ENCODE results near the gene CHD9. TPM values are rescaled to one million over a fixed set of nuclear protein-coding genes. Genes with fewer than 3 reads are reported as not detected.

CHD9 gene
- total RNA-seq, 4 donors from 2014 or later: 45.2 to 64.0 (median 49.5) TPM

GRCh38 chr16:53082509-53082908, 27.7 kb downstream of the CHD9 start:
- intact Hi-C loops (cut with DNase I): no loop called here
- WGBS: 83% methylated on average over 4 of the region's 4 CpGs
- H3K27ac ChIP-seq (replicated peaks in 1 of 4): peak overlapping the region in 3 of 4 donors; percentile 23 to 63 (median 31)
- no peaks in the 10 kb centered on the region for H3K27me3 ChIP-seq
- DNase-seq (ENCODE audit: extremely low spot score): no peak
- H3K4me1 ChIP-seq: peaks cover 55 to 79% (median 70%) of the 10 kb centered on the region in 4 donors
- H3K4me3 ChIP-seq: no peak overlapping the region
- TF ChIP-seq POLR2A (IDR thresholded peaks at IDR 0.05; ENCODE audit: low read depth) (no peak), CTCF (IDR thresholded peaks at IDR 0.05) (no peak), EP300 (IDR thresholded peaks at IDR 0.05) (no peak), POLR2AphosphoS5 (IDR thresholded peaks at IDR 0.05) (no peak)
- H3K36me3 ChIP-seq: no peaks in the 10 kb centered on the region
- no peaks in the 10 kb centered on the region for H3K9me3 ChIP-seq

- DNase-seq (ENCODE audit: extremely low spot score): no peak
- WGBS: 69% methylated on average over 1 of the region's 1 CpG
- Histone ChIP-seq H3K4me1 (peaks cover 59 to 83% (median 70%) of the 10 kb centered on the region in 4 donors), H3K27ac (replicated peaks in 1 of 4) (no peak overlapping the region), H3K36me3 (no peaks in the 10 kb centered on the region), H3K4me3 (no peak overlapping the region), H3K27me3 (no peaks in the 10 kb centered on the region), H3K9me3 (no peaks in the 10 kb centered on the region)
- TF ChIP-seq POLR2AphosphoS5 (IDR thresholded peaks at IDR 0.05) (no peak), EP300 (IDR thresholded peaks at IDR 0.05) (no peak), POLR2A (IDR thresholded peaks at IDR 0.05; ENCODE audit: low read depth) (no peak), CTCF (IDR thresholded peaks at IDR 0.05) (no peak)
- intact Hi-C loops (cut with DNase I): no loop called here
Measured at GRCh38 chr16:53083119-53083518, 28.3 kb downstream of the CHD9 start.

GRCh38 chr16:53084141-53084541, 29.4 kb downstream of the CHD9 start:
- WGBS: 96% methylated on average over 4 of the region's 4 CpGs
- Histone ChIP-seq H3K4me1 (peaks cover 65 to 83% (median 73%) of the 10 kb centered on the region in 4 donors), H3K27me3 (no peaks in the 10 kb centered on the region), H3K4me3 (no peak overlapping the region), H3K27ac (replicated peaks in 1 of 4) (peak overlapping the region; percentile 47 to 77 (median 73)), H3K9me3 (no peaks in the 10 kb centered on the region), H3K36me3 (no peaks in the 10 kb centered on the region)
- DNase-seq (ENCODE audit: extremely low spot score): no peak
- TF ChIP-seq CTCF (IDR thresholded peaks at IDR 0.05) (no peak), EP300 (IDR thresholded peaks at IDR 0.05) (no peak), POLR2AphosphoS5 (IDR thresholded peaks at IDR 0.05) (no peak), POLR2A (IDR thresholded peaks at IDR 0.05; ENCODE audit: low read depth) (no peak)
- intact Hi-C loops (cut with DNase I): no loop called here

- WGBS: 81% methylated on average over 8 of the region's 8 CpGs
- H3K27me3 ChIP-seq: no peaks in the 10 kb centered on the region
- no peak for TF ChIP-seq EP300 (IDR thresholded peaks at IDR 0.05)
- no peak for TF ChIP-seq CTCF (IDR thresholded peaks at IDR 0.05)
- no peak for TF ChIP-seq POLR2A (IDR thresholded peaks at IDR 0.05; ENCODE audit: low read depth)
- no peak for TF ChIP-seq POLR2AphosphoS5 (IDR thresholded peaks at IDR 0.05)
- intact Hi-C loops (cut with DNase I): no loop called here
- no peaks in the 10 kb centered on the region for H3K36me3 ChIP-seq
- peaks cover 68 to 85% (median 74%) of the 10 kb centered on the region in 4 donors for H3K4me1 ChIP-seq
- DNase-seq (ENCODE audit: extremely low spot score): no peak
- H3K27ac ChIP-seq (replicated peaks in 1 of 4): peak overlapping the region; percentile 47 to 77 (median 73)
- no peak overlapping the region for H3K4me3 ChIP-seq
- no peaks in the 10 kb centered on the region for H3K9me3 ChIP-seq
Measured at GRCh38 chr16:53084746-53085334, 30.0 kb downstream of the CHD9 start.
